K562 (cell line): ENCODE data around the gene NFYC. TPM values are rescaled to one million over a fixed set of nuclear protein-coding genes. Genes with fewer than 3 reads are reported as not detected.

Source experiments
- ATAC-seq: fragments of 200-7000 bp; cut with Tn5 transposase; 3 replicates; pipeline ENCODE4 v1.9.1; 2020; ENCODE audit warnings: moderate library complexity
- BruUV-seq: library from RNA; stranded (reverse); fragments of 400-500 nt; replicated peaks from 2 replicates; lab custom pipeline; 2021; lab: Mats Ljungman, UMichigan
- CTCF ChIA-PET: fragments of 300-600 bp; formaldehyde crosslinking; extraction: SDS; loops from one replicate; lab custom pipeline; 2021; ENCODE audit warnings: low intra/inter-chr PET ratio; lab: Yijun Ruan, JAX
- POLR2A ChIA-PET: fragments of 300-600, 350-650 bp; sonication (Branson Sonifier 250); formaldehyde crosslinking; extraction: SDS; loops from one replicate; lab custom pipeline; 2021; ENCODE audit warnings: antibody characterized with exemption, inconsistent platforms; lab: Yijun Ruan, JAX
- DNase-seq, 4 experiments: peaks; one replicate each; pipeline versions ENCODE4 v3.0.0 to v3.0.0-alpha.2; 2011 to 2018; ENCODE audit warnings: low spot score in 3 of 4, mixed read lengths in 3 of 4; ENCODE audit errors: extremely low read depth in 1 of 4
- FAIRE-seq: peaks from 2 replicates; lab custom pipeline; 2011; peaks lifted over from hg19 to GRCh38; lab: Jason Lieb, UNC
- H2AFZ ChIP-seq: 2 replicates; pipeline ENCODE4 v1.6.0; 2011; ENCODE audit warnings: low read depth, low read length, control low read depth, inconsistent platforms
- H3K27ac ChIP-seq: fragments of 200-600 bp; 3 replicates; pipeline ENCODE4 v1.8.0; 2011; ENCODE audit warnings: low read depth, mild to moderate bottlenecking, control low read depth, inconsistent platforms, low read length, moderate library complexity, mixed read lengths; ENCODE audit errors: extremely low read depth
- H3K27me3 ChIP-seq, 2 experiments: fragments of 300-600 bp in 1 of 2; 2 replicates in 1 of 2; 3 replicates in 1 of 2; pipeline versions ENCODE4 v1.6.0 to v1.8.0; 2011; ENCODE audit warnings: inconsistent platforms in 2 of 2, low read length in 2 of 2, mild to moderate bottlenecking in 1 of 2, mixed read lengths in 1 of 2, moderate library complexity in 1 of 2; ENCODE audit not compliant: control insufficient read depth in 2 of 2, insufficient read depth in 2 of 2
- H3K36me3 ChIP-seq: fragments of 300-600 bp; 3 replicates; pipeline ENCODE4 v1.8.0; 2011; ENCODE audit warnings: mild to moderate bottlenecking, low read length, inconsistent platforms; ENCODE audit not compliant: control insufficient read depth, insufficient read depth
- H3K4me1 ChIP-seq, 2 experiments: fragments of 200-600 bp in 1 of 2; replicated peaks in 1 of 2; 2 replicates in 1 of 2; 3 replicates in 1 of 2; pipeline versions ENCODE4 v1.5.1 to v1.8.0; 2011; ENCODE audit warnings: inconsistent platforms in 2 of 2, low read length in 2 of 2, mild to moderate bottlenecking in 1 of 2, mixed read lengths in 1 of 2, moderate library complexity in 1 of 2; ENCODE audit not compliant: control insufficient read depth in 2 of 2, insufficient read depth in 2 of 2
- H3K4me2 ChIP-seq: 2 replicates; pipeline ENCODE4 v1.6.1; 2011; ENCODE audit warnings: low read length, control low read depth, inconsistent platforms, mixed read lengths; ENCODE audit not compliant: insufficient read depth
- H3K4me3 ChIP-seq: fragments of 200-600 bp; sonication (generic), shearing (Covaris generic); 2 replicates; pipeline ENCODE4 v1.5.1; 2016; ENCODE audit warnings: control low read depth, inconsistent platforms
- H3K79me2 ChIP-seq: fragments of 200-600 bp; 3 replicates; pipeline ENCODE4 v1.8.0; 2011; ENCODE audit warnings: low read length, inconsistent platforms; ENCODE audit not compliant: control insufficient read depth, insufficient read depth
- H3K9ac ChIP-seq, 2 experiments: 2 replicates each; pipeline versions ENCODE4 v1.6.0 to v1.6.1; 2011; ENCODE audit warnings: low read depth in 2 of 2, low read length in 2 of 2, control low read depth in 1 of 2, inconsistent platforms in 1 of 2, mild to moderate bottlenecking in 1 of 2, mixed read lengths in 1 of 2; ENCODE audit not compliant: insufficient read depth in 1 of 2
- H3K9me1 ChIP-seq: one replicate; pipeline ENCODE4 v1.6.0; 2011; ENCODE audit warnings: inconsistent platforms, mild to moderate bottlenecking, low read length, moderate library complexity; ENCODE audit not compliant: control insufficient read depth, insufficient read depth
- H3K9me3 ChIP-seq: replicated peaks from 2 replicates; pipeline ENCODE4 v1.5.1; 2011; ENCODE audit warnings: low read depth, low read length, inconsistent platforms; ENCODE audit not compliant: control insufficient read depth, insufficient read depth
- H4K20me1 ChIP-seq: replicated peaks from 2 replicates; pipeline ENCODE4 v1.6.1; 2011; ENCODE audit warnings: low read length, inconsistent platforms, mixed read lengths; ENCODE audit not compliant: control insufficient read depth, insufficient read depth
- KDM1A ChIP-seq, 2 experiments: fragments of 450-650 bp; IDR thresholded peaks; 2 replicates each; pipeline ENCODE4 v1.6.1; 2016; ENCODE audit warnings: mild to moderate bottlenecking in 2 of 2
- NEUROD1 ChIP-seq: fragments of 150-350 bp; IDR thresholded peaks from 2 replicates; pipeline ENCODE4 v1.6.1; 2014; ENCODE audit warnings: borderline replicate concordance, low read length, low read depth; ENCODE audit not compliant: partially characterized antibody
- NR2C2 ChIP-seq, 2 experiments: fragments of 200-800 bp in 1 of 2; sonication (Bioruptor generic) in 1 of 2; sonication (generic) in 1 of 2; formaldehyde crosslinking in 1 of 2; IDR thresholded peaks; 2 replicates each; pipeline versions ENCODE4 v1.6.1 to v1.8.0; 2016 to 2022; ENCODE audit warnings: mild to moderate bottlenecking in 1 of 2, missing compliant biosample characterization in 1 of 2, missing genetic modification characterization in 1 of 2, missing genetic modification reagents in 1 of 2
- PTTG1 ChIP-seq: fragments of 450-650 bp; IDR thresholded peaks from 2 replicates; pipeline ENCODE4 v1.6.1; 2016; ENCODE audit warnings: low read depth, mild to moderate bottlenecking, missing genetic modification characterization, missing compliant biosample characterization
- ZNF384 ChIP-seq: IDR thresholded peaks from 2 replicates; pipeline ENCODE4 v1.6.1; 2012; ENCODE audit warnings: low read depth, low read length, improper control_type of control experiment
- WGBS: fragments of 100-300 bp; shearing (Covaris generic); methylation state at CpG from one replicate; pipeline ENCODE4 v1.1.6; 2016; ENCODE audit warnings: low coverage, mixed read lengths; ENCODE audit not compliant: insufficient coverage; ENCODE audit errors: missing lambda C conversion rate; 5-methylcytosine and 5-hydroxymethylcytosine counted together
- in situ Hi-C: fragments of 300-500 bp; cut with MboI; formaldehyde crosslinking; loops from 4 replicates; pipeline ENCODE4 v1.15.0; 2018; ENCODE audit warnings: inconsistent platforms, mixed read lengths
- intact Hi-C: fragments of 100-400 bp; cut with micrococcal nuclease; formaldehyde crosslinking; loops from 2 replicates; pipeline ENCODE4 v1.14.2; 2022
- polyA plus RNA-seq, 8 experiments: library from polyadenylated mRNA; depleted of rRNA in 4 of 8; stranded (reverse) in 5 of 8; unstranded in 3 of 8; fragments of >200 nt; fragmentation: Nextera tagmentation in 2 of 8; fragmentation: Illumina TruSeq in 1 of 8; extraction: Ambion mirVana in 2 of 8; extraction: Trizol in 1 of 8; gene quantifications; 2 replicates each; pipeline versions ENCODE4 v1.2.1 to v1.2.3, GENCODE V29; 2011 to 2014; ENCODE audit warnings: inconsistent platforms in 1 of 8, missing spikeins in 1 of 8
- total RNA-seq, 7 experiments: library from RNA; depleted of rRNA in 6 of 7; stranded (reverse); fragments of >200 nt in 6 of 7; fragmentation: Illumina TruSeq in 2 of 7; extraction: Trizol in 2 of 7; gene quantifications; 2 replicates each; pipeline versions ENCODE4 v1.2.1 to v1.2.3, GENCODE V29; 2011 to 2021; ENCODE audit warnings: low replicate concordance in 1 of 7
- TF ChIP-seq, protein P1 (sequence below): sonication (generic); formaldehyde crosslinking; IDR thresholded peaks from 2 replicates; pipeline ENCODE4 v1.8.0; 2022; ENCODE audit warnings: mild to moderate bottlenecking, missing genetic modification reagents, borderline replicate concordance
- TF ChIP-seq, protein P2 (sequence below): fragments of 250-450 bp; sonication (Bioruptor Pico); IDR thresholded peaks from 2 replicates; pipeline ENCODE4 v1.8.0; 2022; ENCODE audit warnings: moderate library complexity, mild to moderate bottlenecking, inconsistent platforms
- TF ChIP-seq, protein P3 (sequence below): fragments of 450-650 bp; IDR thresholded peaks from 2 replicates; pipeline ENCODE4 v1.6.1; 2016; ENCODE audit warnings: antibody characterized with exemption
- TF ChIP-seq, protein P4 (sequence below): fragments of 450-650 bp; formaldehyde crosslinking; IDR thresholded peaks from 2 replicates; pipeline ENCODE4 v1.4.0; 2020; ENCODE audit warnings: mild to moderate bottlenecking, moderate library complexity
- TF ChIP-seq, protein P5 (sequence below): fragments of 250-450 bp; sonication (Bioruptor Pico); IDR thresholded peaks from 2 replicates; pipeline ENCODE4 v1.8.0; 2022; ENCODE audit warnings: moderate library complexity, mild to moderate bottlenecking, inconsistent platforms
- TF ChIP-seq, protein P6 (sequence below), 2 experiments: fragments of 250-450 bp in 1 of 2; fragments of 450-650 bp in 1 of 2; sonication (Bioruptor Pico) in 1 of 2; IDR thresholded peaks; 2 replicates each; pipeline versions ENCODE4 v1.6.1 to v1.8.0; 2016 to 2021; ENCODE audit warnings: mild to moderate bottlenecking in 2 of 2, moderate library complexity in 2 of 2, missing compliant biosample characterization in 1 of 2, missing genetic modification characterization in 1 of 2

NFYC gene
- total and polyA plus RNA-seq, 9 of the 15 experiments (the other 6 are each of a cell fraction or from before 2014, with no cell fraction given) = 4.8 to 59.8 (median 41.1) TPM

DNA sequence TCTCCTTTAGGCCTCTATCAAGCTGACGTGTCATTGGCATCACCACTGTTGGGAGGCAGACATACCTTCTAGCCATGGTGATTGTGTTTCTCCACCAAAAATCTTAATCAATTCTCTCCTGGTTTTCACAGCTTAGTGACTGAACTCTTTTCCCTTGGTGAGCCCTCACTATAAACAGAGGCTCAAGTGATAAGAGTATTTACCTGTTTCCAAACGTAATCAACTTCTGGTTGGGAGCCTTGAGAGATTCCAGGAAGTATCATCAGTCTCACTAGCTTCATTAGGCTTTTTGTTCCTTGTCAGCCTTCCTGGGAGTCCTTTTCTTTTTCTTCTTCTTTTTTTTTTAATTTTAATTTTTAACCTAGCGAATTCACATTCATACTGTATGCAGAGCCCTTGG lies 58.3 kb downstream of the NFYC start (continued):
- TF ChIP-seq, protein P1, sequence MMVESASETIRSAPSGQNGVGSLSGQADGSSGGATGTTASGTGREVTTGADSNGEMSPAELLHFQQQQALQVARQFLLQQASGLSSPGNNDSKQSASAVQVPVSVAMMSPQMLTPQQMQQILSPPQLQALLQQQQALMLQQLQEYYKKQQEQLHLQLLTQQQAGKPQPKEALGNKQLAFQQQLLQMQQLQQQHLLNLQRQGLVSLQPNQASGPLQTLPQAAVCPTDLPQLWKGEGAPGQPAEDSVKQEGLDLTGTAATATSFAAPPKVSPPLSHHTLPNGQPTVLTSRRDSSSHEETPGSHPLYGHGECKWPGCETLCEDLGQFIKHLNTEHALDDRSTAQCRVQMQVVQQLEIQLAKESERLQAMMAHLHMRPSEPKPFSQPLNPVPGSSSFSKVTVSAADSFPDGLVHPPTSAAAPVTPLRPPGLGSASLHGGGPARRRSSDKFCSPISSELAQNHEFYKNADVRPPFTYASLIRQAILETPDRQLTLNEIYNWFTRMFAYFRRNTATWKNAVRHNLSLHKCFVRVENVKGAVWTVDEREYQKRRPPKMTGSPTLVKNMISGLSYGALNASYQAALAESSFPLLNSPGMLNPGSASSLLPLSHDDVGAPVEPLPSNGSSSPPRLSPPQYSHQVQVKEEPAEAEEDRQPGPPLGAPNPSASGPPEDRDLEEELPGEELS (CRISPR knock-in tag) = no peak
- TF ChIP-seq NR2C2 (CRISPR knock-in tag; IDR thresholded peaks at IDR 0.05) (no peak), NR2C2 (tag; IDR thresholded peaks at IDR 0.05) (no peak)
- TF ChIP-seq, all 486 proteins: peak for 0

DNA sequence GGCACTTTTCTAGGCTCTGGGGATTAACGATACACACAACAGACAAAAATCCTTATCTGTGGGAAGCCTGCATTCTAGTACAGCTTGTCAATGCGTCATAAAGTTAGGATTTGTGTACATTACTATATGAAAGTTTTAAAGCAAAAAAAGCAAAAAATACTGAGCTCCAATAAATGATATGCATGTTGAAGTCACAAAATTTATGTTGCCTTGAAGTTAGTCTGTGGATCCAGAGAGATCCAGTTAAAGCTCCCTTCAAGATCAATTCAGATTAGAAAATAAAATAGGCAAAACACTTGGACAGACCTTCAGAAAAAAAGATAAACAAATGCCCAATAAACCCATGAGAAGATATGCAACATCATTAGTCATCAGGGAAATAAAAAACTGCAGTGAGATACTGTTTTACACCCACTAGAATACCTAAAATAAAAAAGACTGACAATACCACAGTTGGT lies 59.0 kb downstream of the NFYC start:
- intact Hi-C loops (no loop called here), in situ Hi-C loops (no loop called here)
- CTCF ChIA-PET = no interaction called here
- Histone ChIP-seq H3K9me1 (no peaks in the 10 kb centered on the region), H3K4me1 (no peaks in the 10 kb centered on the region), H2AFZ (no peak overlapping the region), H3K79me2 (peaks cover 3% of the 10 kb centered on the region; the same call in 1 of the 3 replicates), H3K4me2 (no peak overlapping the region), H3K9me3 (no peaks in the 10 kb centered on the region), H3K36me3 (peaks cover 88% of the 10 kb centered on the region), H3K9ac (no peak overlapping the region), H4K20me1 (no peaks in the 10 kb centered on the region), H3K27ac (no peak overlapping the region; the same call in 2 of the 3 replicates), H3K27me3 (no peaks in the 10 kb centered on the region), H3K4me3 (no peak overlapping the region)
- FAIRE-seq (no peak), ATAC-seq (no peak), DNase-seq (no peak)
- BruUV-seq = no TSS peak
- POLR2A ChIA-PET = interaction anchor here (0.6 kb wide), 1 partner anchor 32 kb away, joined by 3 read pairs; no protein-coding TSS in a partner anchor
- WGBS = 68% methylated on average over 2 of the region's 2 CpGs
- TF ChIP-seq, protein P2, sequence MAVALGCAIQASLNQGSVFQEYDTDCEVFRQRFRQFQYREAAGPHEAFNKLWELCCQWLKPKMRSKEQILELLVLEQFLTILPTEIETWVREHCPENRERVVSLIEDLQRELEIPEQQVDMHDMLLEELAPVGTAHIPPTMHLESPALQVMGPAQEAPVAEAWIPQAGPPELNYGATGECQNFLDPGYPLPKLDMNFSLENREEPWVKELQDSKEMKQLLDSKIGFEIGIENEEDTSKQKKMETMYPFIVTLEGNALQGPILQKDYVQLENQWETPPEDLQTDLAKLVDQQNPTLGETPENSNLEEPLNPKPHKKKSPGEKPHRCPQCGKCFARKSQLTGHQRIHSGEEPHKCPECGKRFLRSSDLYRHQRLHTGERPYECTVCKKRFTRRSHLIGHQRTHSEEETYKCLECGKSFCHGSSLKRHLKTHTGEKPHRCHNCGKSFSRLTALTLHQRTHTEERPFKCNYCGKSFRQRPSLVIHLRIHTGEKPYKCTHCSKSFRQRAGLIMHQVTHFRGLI = no peak
- TF ChIP-seq, protein P3, sequence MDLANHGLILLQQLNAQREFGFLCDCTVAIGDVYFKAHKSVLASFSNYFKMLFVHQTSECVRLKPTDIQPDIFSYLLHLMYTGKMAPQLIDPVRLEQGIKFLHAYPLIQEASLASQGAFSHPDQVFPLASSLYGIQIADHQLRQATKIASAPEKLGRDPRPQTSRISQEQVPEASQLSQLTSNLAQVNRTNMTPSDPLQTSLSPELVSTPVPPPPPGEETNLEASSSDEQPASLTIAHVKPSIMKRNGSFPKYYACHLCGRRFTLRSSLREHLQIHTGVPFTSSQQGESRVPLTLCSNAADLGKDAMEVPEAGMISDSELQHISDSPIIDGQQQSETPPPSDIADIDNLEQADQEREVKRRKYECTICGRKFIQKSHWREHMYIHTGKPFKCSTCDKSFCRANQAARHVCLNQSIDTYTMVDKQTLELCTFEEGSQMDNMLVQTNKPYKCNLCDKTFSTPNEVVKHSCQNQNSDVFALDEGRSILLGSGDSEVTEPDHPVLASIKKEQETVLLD = no peak
- TF ChIP-seq NEUROD1 (no peak), ZNF384 (no peak), KDM1A (IDR thresholded peaks at IDR 0.05) (no peak), PTTG1 (no peak)
- TF ChIP-seq, protein P4, sequence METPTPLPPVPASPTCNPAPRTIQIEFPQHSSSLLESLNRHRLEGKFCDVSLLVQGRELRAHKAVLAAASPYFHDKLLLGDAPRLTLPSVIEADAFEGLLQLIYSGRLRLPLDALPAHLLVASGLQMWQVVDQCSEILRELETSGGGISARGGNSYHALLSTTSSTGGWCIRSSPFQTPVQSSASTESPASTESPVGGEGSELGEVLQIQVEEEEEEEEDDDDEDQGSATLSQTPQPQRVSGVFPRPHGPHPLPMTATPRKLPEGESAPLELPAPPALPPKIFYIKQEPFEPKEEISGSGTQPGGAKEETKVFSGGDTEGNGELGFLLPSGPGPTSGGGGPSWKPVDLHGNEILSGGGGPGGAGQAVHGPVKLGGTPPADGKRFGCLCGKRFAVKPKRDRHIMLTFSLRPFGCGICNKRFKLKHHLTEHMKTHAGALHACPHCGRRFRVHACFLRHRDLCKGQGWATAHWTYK = no peak
- TF ChIP-seq, protein P5, sequence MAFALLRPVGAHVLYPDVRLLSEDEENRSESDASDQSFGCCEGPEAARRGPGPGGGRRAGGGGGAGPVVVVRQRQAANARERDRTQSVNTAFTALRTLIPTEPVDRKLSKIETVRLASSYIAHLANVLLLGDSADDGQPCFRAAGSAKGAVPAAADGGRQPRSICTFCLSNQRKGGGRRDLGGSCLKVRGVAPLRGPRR (CRISPR knock-in tag) = no peak
- TF ChIP-seq, protein P6, sequence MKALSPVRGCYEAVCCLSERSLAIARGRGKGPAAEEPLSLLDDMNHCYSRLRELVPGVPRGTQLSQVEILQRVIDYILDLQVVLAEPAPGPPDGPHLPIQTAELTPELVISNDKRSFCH (CRISPR knock-in tag; IDR thresholded peaks at IDR 0.05) = no peak
- TF ChIP-seq, protein P6 (tag; IDR thresholded peaks at IDR 0.05) = no peak
